Measurements from ENCODE around the gene OR52K2. TPM values are rescaled to one million over a fixed set of nuclear protein-coding genes. Genes with fewer than 3 reads are reported as not detected.

OR52K2 gene
- total and polyA plus RNA-seq, 2 donors (not counting 1 experiment from before 2014, with no cell fraction given) = not detected

- no peaks in the 10 kb centered on the region for H3K79me2 ChIP-seq (ENCODE audit: control insufficient read depth, insufficient read depth, low read length)
- Mint-ChIP-seq H3K4me3 (no peak overlapping the region), H3K9me3 (ENCODE audit: insufficient read depth) (no peaks in the 10 kb centered on the region), H3K4me1 (no peaks in the 10 kb centered on the region), H3K27ac (no peak overlapping the region), H3K27me3 (peaks cover 25% of the 10 kb centered on the region)
- 84% methylated on average over 8 of the region's 8 CpGs for WGBS (ENCODE audit: insufficient coverage)
- H4K20me1 ChIP-seq (ENCODE audit: control insufficient read depth, insufficient read depth, low read length, poor library complexity, severe bottlenecking) = no peaks in the 10 kb centered on the region
- intact Hi-C loops (cut with micrococcal nuclease) = no loop called here
- no peak overlapping the region for H2AFZ ChIP-seq (ENCODE audit: insufficient read depth, low read depth, low read length, poor library complexity, severe bottlenecking)
- H3K4me3 ChIP-seq (ENCODE audit: control extremely low read depth in 1 of 5, extremely low read depth in 1 of 5, insufficient read depth in 1 of 5, low read depth in 2 of 5, low read length in 4 of 5) = no peak overlapping the region
- H3K36me3 ChIP-seq (replicated peaks in 1 of 2; ENCODE audit: control extremely low read depth in 1 of 2, control insufficient read depth in 1 of 2, extremely low read depth in 1 of 2, insufficient read depth in 2 of 2, low read length in 1 of 2) = no peaks in the 10 kb centered on the region
- H3K27me3 ChIP-seq (replicated peaks in 1 of 4; ENCODE audit: control extremely low read depth in 1 of 4, control insufficient read depth in 3 of 4, insufficient read depth in 4 of 4, low read length in 3 of 4) = peaks cover 0 to 8% (median 0%) of the 10 kb centered on the region in 4 experiments
- H3K9me3 ChIP-seq (ENCODE audit: control extremely low read depth in 1 of 3, control insufficient read depth in 2 of 3, insufficient read depth in 1 of 3, low read length in 2 of 3) = no peaks in the 10 kb centered on the region
- ATAC-seq (ENCODE audit: low read depth) (no peak), DNase-seq (no peak)
- H3K9ac ChIP-seq (ENCODE audit: low read length) = no peak overlapping the region
- POLR2A ChIA-PET = no interaction called here
- CTCF ChIA-PET = no interaction called here
- H3K4me2 ChIP-seq (replicated peaks; ENCODE audit: low read depth, low read length, poor library complexity, severe bottlenecking) = no peak overlapping the region
- no peak overlapping the region for H3K27ac ChIP-seq (ENCODE audit: low read length in 2 of 2)
- no peaks in the 10 kb centered on the region for H3K4me1 ChIP-seq (ENCODE audit: control insufficient read depth in 2 of 2, insufficient read depth in 2 of 2, low read length in 2 of 2)
- no peak for TF ChIP-seq CTCF (IDR thresholded peaks at IDR 0.05)
- no peak for TF ChIP-seq EZH2 (IDR thresholded peaks at IDR 0.05; ENCODE audit: borderline replicate concordance, insufficient read depth, low read depth, low read length, poor library complexity, severe bottlenecking)
These were observed 30.7 kb upstream of the OR52K2 start for GRCh38 chr11:4418403-4418802.

- CTCF ChIA-PET = no interaction called here
- Histone ChIP-seq H3K36me3 (replicated peaks in 1 of 2; ENCODE audit: control extremely low read depth in 1 of 2, control insufficient read depth in 1 of 2, extremely low read depth in 1 of 2, insufficient read depth in 2 of 2, low read length in 1 of 2) (no peaks in the 10 kb centered on the region), H3K4me3 (ENCODE audit: control extremely low read depth in 1 of 5, extremely low read depth in 1 of 5, insufficient read depth in 1 of 5, low read depth in 2 of 5, low read length in 4 of 5) (no peak overlapping the region), H4K20me1 (ENCODE audit: control insufficient read depth, insufficient read depth, low read length, poor library complexity, severe bottlenecking) (no peaks in the 10 kb centered on the region), H3K4me1 (ENCODE audit: control insufficient read depth in 2 of 2, insufficient read depth in 2 of 2, low read length in 2 of 2) (no peaks in the 10 kb centered on the region), H3K9me3 (ENCODE audit: control extremely low read depth in 1 of 3, control insufficient read depth in 2 of 3, insufficient read depth in 1 of 3, low read length in 2 of 3) (no peaks in the 10 kb centered on the region), H3K79me2 (ENCODE audit: control insufficient read depth, insufficient read depth, low read length) (no peaks in the 10 kb centered on the region), H3K4me2 (replicated peaks; ENCODE audit: low read depth, low read length, poor library complexity, severe bottlenecking) (no peak overlapping the region), H2AFZ (ENCODE audit: insufficient read depth, low read depth, low read length, poor library complexity, severe bottlenecking) (no peak overlapping the region), H3K27me3 (replicated peaks in 1 of 4; ENCODE audit: control extremely low read depth in 1 of 4, control insufficient read depth in 3 of 4, insufficient read depth in 4 of 4, low read length in 3 of 4) (no peaks in the 10 kb centered on the region), H3K9ac (ENCODE audit: low read length) (no peak overlapping the region), H3K27ac (ENCODE audit: low read length in 2 of 2) (no peak overlapping the region)
- intact Hi-C loops (cut with micrococcal nuclease) = no loop called here
- ATAC-seq (ENCODE audit: low read depth) = no peak
- DNase-seq = no peak
- H3K9me3 Mint-ChIP-seq (ENCODE audit: insufficient read depth) = no peaks in the 10 kb centered on the region
- WGBS (ENCODE audit: insufficient coverage) = no CpG with 5 or more reads among the region's 4 CpGs
- H3K4me1 Mint-ChIP-seq = no peaks in the 10 kb centered on the region
- H3K27ac Mint-ChIP-seq = no peak overlapping the region
- H3K27me3 Mint-ChIP-seq = peaks cover 36% of the 10 kb centered on the region
- no peak for TF ChIP-seq CTCF (IDR thresholded peaks at IDR 0.05)
- no peak for TF ChIP-seq EZH2 (IDR thresholded peaks at IDR 0.05; ENCODE audit: borderline replicate concordance, insufficient read depth, low read depth, low read length, poor library complexity, severe bottlenecking)
- H3K4me3 Mint-ChIP-seq = no peak overlapping the region
- POLR2A ChIA-PET = no interaction called here
These were observed 19.0 kb upstream of the OR52K2 start for GRCh38 chr11:4430051-4430450.

Measured in B cell (primary cell).